Stimulated activated CD8-positive, alpha-beta memory T cell treated with anti-CD3 and anti-CD28 coated beads, Interleukin-2, amount 100 ng/mL, for 1 hour (primary cell): Measurements from ENCODE around the gene XRCC2.
"Not testable (repeated sequence)": the region's sequence is repeated elsewhere in the genome, so short reads cannot be mapped to it uniquely, and the experiment has no call there.

Experiments used
- DNase-seq, 2 donors: peaks; one replicate each; pipeline ENCODE4 v3.0.0-alpha.2; 2020; ENCODE audit warnings: low read depth in 2 of 2

The XRCC2 gene

GRCh38 chr7:152664636-152665035 lies 11.3 kb downstream of the XRCC2 start:
- DNase-seq = no peak

- no peak for DNase-seq
Measured at GRCh38 chr7:152663931-152664330, 12.0 kb downstream of the XRCC2 start.

GRCh38 chr7:152663148-152663740 lies 12.7 kb downstream of the XRCC2 start:
- DNase-seq = no peak

GRCh38 chr7:152661479-152661878 lies 14.5 kb downstream of the XRCC2 start:
- no peak for DNase-seq

- no peak for DNase-seq
Measured at GRCh38 chr7:152660021-152660420, 15.9 kb downstream of the XRCC2 start.

- DNase-seq = no peak
Measured at GRCh38 chr7:152654971-152655370, 21.0 kb downstream of the XRCC2 start.

- no peak for DNase-seq
Measured at GRCh38 chr7:152649220-152649619, 26.7 kb downstream of the XRCC2 start.

GRCh38 chr7:152647009-152647408 lies 28.9 kb downstream of the XRCC2 start:
- DNase-seq = no peak

GRCh38 chr7:152646579-152646978 lies 29.4 kb downstream of the XRCC2 start:
- DNase-seq = not testable (repeated sequence)

GRCh38 chr7:152643979-152644559 lies 31.9 kb downstream of the XRCC2 start:
- DNase-seq = no peak

GRCh38 chr7:152641384-152641783 lies 34.6 kb downstream of the XRCC2 start:
- no peak for DNase-seq

GRCh38 chr7:152640829-152641228 lies 35.1 kb downstream of the XRCC2 start:
- DNase-seq = no peak

GRCh38 chr7:152637920-152638580 lies 37.9 kb downstream of the XRCC2 start:
- no peak for DNase-seq

GRCh38 chr7:152637161-152637560 lies 38.8 kb downstream of the XRCC2 start:
- DNase-seq = no peak

- no peak for DNase-seq
Measured at GRCh38 chr7:152636441-152636840, 39.5 kb downstream of the XRCC2 start.

- no peak for DNase-seq
Measured at GRCh38 chr7:152633504-152633903, 42.4 kb downstream of the XRCC2 start.

GRCh38 chr7:152633072-152633471 lies 42.9 kb downstream of the XRCC2 start:
- no peak for DNase-seq

- DNase-seq = not testable (repeated sequence)
Measured at GRCh38 chr7:152628772-152629171, 47.2 kb downstream of the XRCC2 start.

GRCh38 chr7:152624228-152624627 lies 51.7 kb downstream of the XRCC2 start:
- no peak for DNase-seq

GRCh38 chr7:152621426-152621825 lies 54.5 kb downstream of the XRCC2 start:
- no peak for DNase-seq

- DNase-seq = no peak
Measured at GRCh38 chr7:152619027-152619739, 56.8 kb downstream of the XRCC2 start.

- DNase-seq = no peak
Measured at GRCh38 chr7:152618427-152618826, 57.5 kb downstream of the XRCC2 start.

GRCh38 chr7:152617056-152617455 lies 58.9 kb downstream of the XRCC2 start:
- no peak for DNase-seq
